AG04449 (cell line): ENCODE results near the gene HOXC9.

Source experiments
- CTCF ChIA-PET: fragments of 350-600 bp; formaldehyde crosslinking; extraction: SDS; loops from one replicate; lab custom pipeline; 2021; ENCODE audit warnings: antibody characterized with exemption; lab: Yijun Ruan, JAX
- POLR2A ChIA-PET: fragments of 400-600, 350-600 bp; formaldehyde crosslinking; extraction: SDS; loops from one replicate; lab custom pipeline; 2020; ENCODE audit warnings: antibody characterized with exemption, inconsistent platforms; lab: Yijun Ruan, JAX
- DNase-seq: peaks from one replicate; pipeline ENCODE4 v3.0.0-alpha.2; 2010; ENCODE audit warnings: low read depth, low spot score
- H3K4me3 ChIP-seq: 2 replicates; pipeline ENCODE4 v1.5.1; 2011; ENCODE audit warnings: low read depth, mild to moderate bottlenecking, control low read depth, low read length
- CTCF ChIP-seq: IDR thresholded peaks from one replicate; pipeline ENCODE4 v1.5.1; 2011; ENCODE audit warnings: mild to moderate bottlenecking, moderate library complexity, low read length, control low read depth, inconsistent platforms; ENCODE audit not compliant: insufficient read depth; ENCODE audit errors: missing control alignments

Gene HOXC9

GRCh38 chr12:54029529-54030441 is 29.8 kb downstream of the HOXC9 start:
- TF ChIP-seq CTCF: no peak
- DNase-seq: no peak
- H3K4me3 ChIP-seq: peak overlapping the region; percentile 60
- POLR2A ChIA-PET: interaction anchor here (1.4 to 5.0 kb wide), 3 partner anchors 13 to 30 kb away, joined by 4 to 34 read pairs (median 28); partner anchors contain the start of gene HOXC9
- CTCF ChIA-PET: interaction anchor here (0.6 to 23.4 kb wide), 6 partner anchors 22 to 168 kb away, joined by 3 to 908 read pairs (median 13); partner anchors contain the start of genes HOXC10, HOXC4, HOXC8 and HOXC9

- no peak for TF ChIP-seq CTCF
- POLR2A ChIA-PET: interaction anchor here (1.0 to 5.0 kb wide), 4 partner anchors 13 to 31 kb away, joined by 3 to 34 read pairs (median 4); partner anchors contain the start of gene HOXC9
- H3K4me3 ChIP-seq: peak overlapping the region; percentile 60
- DNase-seq: no peak
- CTCF ChIA-PET: interaction anchor here (1.2 to 23.4 kb wide), 10 partner anchors 8 to 186 kb away, joined by 3 to 908 read pairs (median 16); partner anchors contain the start of genes HOXC10, HOXC4, HOXC8 and HOXC9
These were observed 30.5 kb downstream of the HOXC9 start for GRCh38 chr12:54030442-54030801.

GRCh38 chr12:54030889-54031471 is 31.0 kb downstream of the HOXC9 start:
- no peak for TF ChIP-seq CTCF
- ChIA-PET CTCF (interaction anchor here (1.4 to 23.4 kb wide), 15 partner anchors 9 to 284 kb away, joined by 4 to 908 read pairs (median 16); partner anchors contain the start of genes HOXC10, HOXC4, HOXC8 and HOXC9), POLR2A (interaction anchor here (0.7 to 5.0 kb wide), 8 partner anchors 14 to 170 kb away, joined by 3 to 34 read pairs (median 4); partner anchors contain the start of genes HOXC10, HOXC8 and HOXC9)
- peak overlapping the region; percentile 34 for H3K4me3 ChIP-seq
- no peak for DNase-seq

GRCh38 chr12:54031480-54031879 is 31.5 kb downstream of the HOXC9 start:
- peak overlapping the region; percentile 34; the same call in 1 of the 2 replicates for H3K4me3 ChIP-seq
- TF ChIP-seq CTCF: no peak
- CTCF ChIA-PET: interaction anchor here (1.0 to 23.4 kb wide), 19 partner anchors 9 to 286 kb away, joined by 3 to 908 read pairs (median 12); partner anchors contain the start of genes HOXC10, HOXC4, HOXC8 and HOXC9
- DNase-seq: no peak
- POLR2A ChIA-PET: interaction anchor here (0.7 to 5.0 kb wide), 8 partner anchors 15 to 170 kb away, joined by 3 to 34 read pairs (median 4); partner anchors contain the start of genes HOXC10, HOXC8 and HOXC9

GRCh38 chr12:54032086-54032619 is 32.2 kb downstream of the HOXC9 start:
- POLR2A ChIA-PET: interaction anchor here (0.6 to 5.0 kb wide), 11 partner anchors 9 to 176 kb away, joined by 3 to 34 read pairs (median 4); partner anchors contain the start of genes HOXC8 and SMUG1
- DNase-seq: no peak
- TF ChIP-seq CTCF: no peak
- CTCF ChIA-PET: interaction anchor here (0.6 to 23.4 kb wide), 33 partner anchors 9 to 295 kb away, joined by 3 to 908 read pairs (median 5); partner anchors contain the start of genes HOXC10, HOXC4, HOXC8 and HOXC9
- H3K4me3 ChIP-seq: no peak overlapping the region
